MM.1S (cell line): ENCODE measurements around the gene ADAMTS9.

Experiments used
- CTCF ChIP-seq: fragments of 300-600 bp; sonication (generic); IDR thresholded peaks from 2 replicates; pipeline ENCODE4 v1.5.1; 2016; ENCODE audit warnings: antibody characterized with exemption, low read length, mixed read lengths
- EZH2phosphoT487 ChIP-seq: fragments of 300-600 bp; sonication (generic); IDR thresholded peaks from 2 replicates; pipeline ENCODE4 v1.6.1; 2018; ENCODE audit warnings: antibody characterized with exemption, low read length

DNA sequence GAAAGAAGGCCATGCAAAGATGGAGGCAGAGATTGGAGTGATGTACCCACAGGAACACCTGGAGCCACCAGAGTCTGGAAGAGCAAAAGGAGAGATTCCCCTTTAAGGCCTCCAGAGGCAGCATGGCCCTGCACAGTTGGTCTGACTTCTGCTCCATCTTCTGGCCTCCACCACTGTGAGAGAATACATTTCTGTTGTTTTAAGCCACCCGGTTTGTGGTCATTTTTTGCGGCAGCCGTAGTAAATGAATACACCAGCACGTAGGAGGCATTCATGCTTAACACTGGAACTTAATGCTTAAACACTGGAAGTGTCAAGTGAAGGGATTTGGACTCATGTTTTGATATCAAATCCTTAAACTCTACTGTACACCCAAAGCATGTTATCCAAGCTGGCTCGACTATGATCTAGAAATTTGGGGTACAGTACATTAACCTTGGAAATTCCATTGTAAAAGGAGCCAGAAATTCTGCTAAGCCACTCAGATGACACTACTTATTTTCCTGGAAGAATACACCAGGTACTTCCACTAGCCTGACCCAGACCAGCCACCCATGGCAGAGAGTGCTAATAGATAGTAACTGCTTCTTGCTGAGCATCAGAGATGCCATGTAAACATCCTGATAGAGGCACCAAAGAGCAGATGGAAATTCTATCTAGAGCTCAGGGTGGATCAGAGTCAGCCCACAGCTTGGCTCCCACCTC, 190.9 kb downstream of the ADAMTS9 start:
- no peak for TF ChIP-seq CTCF
- no peak for TF ChIP-seq EZH2phosphoT487
